ENCODE data around the gene CYTH1.

DNA sequence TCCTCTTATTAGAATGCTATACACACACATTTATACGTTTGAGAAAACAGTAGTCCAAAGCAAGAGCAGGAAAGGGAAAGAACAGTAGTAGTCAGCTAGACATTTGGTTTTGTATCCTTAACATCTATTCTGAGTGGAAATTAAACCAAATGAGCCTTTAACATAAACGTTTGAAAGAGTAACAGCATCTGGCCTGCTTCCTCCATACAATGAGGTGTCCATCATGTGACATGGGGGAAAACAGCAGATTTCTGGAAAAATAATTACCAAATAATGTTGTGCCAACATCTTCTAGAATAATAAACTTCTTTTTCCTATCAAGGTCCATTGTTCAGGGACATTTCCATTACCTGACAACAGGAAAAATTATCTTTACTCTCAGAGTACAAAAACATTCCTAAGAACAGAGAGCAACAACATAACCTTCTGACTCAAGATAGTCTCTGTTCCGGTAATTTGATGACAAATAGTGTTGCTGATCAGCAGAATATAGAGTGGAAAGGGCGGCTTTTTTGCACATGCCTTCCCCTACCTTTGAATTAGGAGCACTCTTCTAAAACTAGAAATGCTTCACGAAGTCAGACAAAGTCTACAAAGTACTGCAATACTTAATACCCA, 20.2 kb downstream of the CYTH1 start:
- TF ChIP-seq ZNF274 (IDR thresholded peaks at IDR 0.05; ENCODE audit: low read depth, low read length): no peak
- no peak for TF ChIP-seq YY1 (IDR thresholded peaks at IDR 0.05; ENCODE audit: insufficient read depth, insufficient read length)
